GM13977 (cell line): Measurements from ENCODE around the gene TMEFF2.
"Not testable (repeated sequence)": the region's sequence is repeated elsewhere in the genome, so short reads cannot be mapped to it uniquely, and the experiment has no call there.

ENCODE experiments used
- DNase-seq: peaks from one replicate; pipeline ENCODE4 v3.0.0; 2012; ENCODE audit warnings: low spot score
- in situ Hi-C: fragments of 300-500 bp; cut with MboI; formaldehyde crosslinking; loops from one replicate; pipeline ENCODE4 v1.12.0; 2022; ENCODE audit warnings: low sequenced_read_pairs, low pct_unique_long_range_greater_than_20kb, mixed read lengths, inconsistent platforms; ENCODE audit not compliant: unreplicated experiment
- TF ChIP-seq, protein P1 (sequence below): IDR thresholded peaks from 2 replicates; pipeline ENCODE4 v1.5.1; 2012; ENCODE audit warnings: mild to moderate bottlenecking, control low read depth; ENCODE audit not compliant: insufficient read depth; ENCODE audit errors: extremely low read depth, missing control alignments

TMEFF2 gene

DNA sequence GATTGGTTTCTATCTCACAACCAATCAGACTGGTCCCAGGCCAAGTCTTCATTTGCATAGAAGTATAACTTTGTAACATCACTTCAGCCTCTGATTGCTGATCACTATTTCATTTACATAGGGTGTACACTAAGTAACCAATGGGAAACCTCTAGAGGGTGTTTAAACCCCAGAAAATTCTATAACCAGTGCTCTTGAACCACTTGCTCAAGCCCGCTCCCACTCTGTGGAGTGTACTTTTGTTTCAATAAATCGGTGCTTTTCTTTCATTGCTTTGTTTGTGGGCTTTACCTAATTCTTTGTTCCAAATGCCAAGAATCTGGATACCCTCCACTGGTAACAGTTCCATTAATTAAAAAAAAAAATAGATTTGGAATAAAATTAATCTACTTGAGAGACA is 77.0 kb downstream of the TMEFF2 start:
- in situ Hi-C loops: no loop called here
- no peak for DNase-seq
- TF ChIP-seq, protein P1, sequence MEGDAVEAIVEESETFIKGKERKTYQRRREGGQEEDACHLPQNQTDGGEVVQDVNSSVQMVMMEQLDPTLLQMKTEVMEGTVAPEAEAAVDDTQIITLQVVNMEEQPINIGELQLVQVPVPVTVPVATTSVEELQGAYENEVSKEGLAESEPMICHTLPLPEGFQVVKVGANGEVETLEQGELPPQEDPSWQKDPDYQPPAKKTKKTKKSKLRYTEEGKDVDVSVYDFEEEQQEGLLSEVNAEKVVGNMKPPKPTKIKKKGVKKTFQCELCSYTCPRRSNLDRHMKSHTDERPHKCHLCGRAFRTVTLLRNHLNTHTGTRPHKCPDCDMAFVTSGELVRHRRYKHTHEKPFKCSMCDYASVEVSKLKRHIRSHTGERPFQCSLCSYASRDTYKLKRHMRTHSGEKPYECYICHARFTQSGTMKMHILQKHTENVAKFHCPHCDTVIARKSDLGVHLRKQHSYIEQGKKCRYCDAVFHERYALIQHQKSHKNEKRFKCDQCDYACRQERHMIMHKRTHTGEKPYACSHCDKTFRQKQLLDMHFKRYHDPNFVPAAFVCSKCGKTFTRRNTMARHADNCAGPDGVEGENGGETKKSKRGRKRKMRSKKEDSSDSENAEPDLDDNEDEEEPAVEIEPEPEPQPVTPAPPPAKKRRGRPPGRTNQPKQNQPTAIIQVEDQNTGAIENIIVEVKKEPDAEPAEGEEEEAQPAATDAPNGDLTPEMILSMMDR: no peak

DNA sequence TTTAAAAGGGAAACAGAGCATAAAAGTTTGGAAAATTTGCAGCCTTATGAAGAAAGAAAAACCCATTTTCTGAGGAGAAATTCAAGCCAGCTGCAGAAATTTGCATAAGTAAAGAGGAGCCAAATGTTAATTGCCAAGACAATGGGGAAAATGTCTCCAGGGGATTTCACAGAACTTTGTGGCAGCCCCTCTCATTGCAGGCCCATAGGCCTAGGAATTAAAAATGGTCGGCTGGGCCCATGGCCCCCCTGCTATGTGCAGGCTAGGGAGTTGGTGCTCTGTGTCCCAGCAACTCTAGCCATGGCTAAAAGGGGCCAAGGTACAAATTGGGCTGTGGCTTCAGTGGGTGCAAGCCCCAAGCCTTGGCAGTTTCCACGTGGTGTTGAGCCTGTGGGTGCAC is 83.2 kb downstream of the TMEFF2 start:
- in situ Hi-C loops, DNase-seq: not testable (repeated sequence)

DNA sequence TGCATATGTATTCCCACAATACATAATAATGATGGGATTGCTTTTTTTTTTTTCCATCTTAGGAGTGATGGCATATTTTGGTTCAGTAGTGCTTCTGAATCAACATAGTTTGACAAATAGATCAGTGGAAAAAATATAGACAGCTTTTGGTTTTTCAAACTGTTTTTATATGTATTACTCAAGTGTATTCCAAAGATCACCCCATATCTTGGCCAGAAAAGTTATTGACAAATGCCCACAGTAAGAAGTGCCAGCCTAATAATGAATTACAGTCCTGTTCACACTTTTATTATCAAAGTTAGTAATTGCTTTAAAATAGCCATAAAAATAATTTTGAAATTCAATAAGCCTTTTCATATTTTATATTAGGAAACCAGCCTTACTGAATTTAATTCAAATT is 95.0 kb downstream of the TMEFF2 start:
- DNase-seq: no peak
- TF ChIP-seq, protein P1: no peak
- in situ Hi-C loops: no loop called here

DNA sequence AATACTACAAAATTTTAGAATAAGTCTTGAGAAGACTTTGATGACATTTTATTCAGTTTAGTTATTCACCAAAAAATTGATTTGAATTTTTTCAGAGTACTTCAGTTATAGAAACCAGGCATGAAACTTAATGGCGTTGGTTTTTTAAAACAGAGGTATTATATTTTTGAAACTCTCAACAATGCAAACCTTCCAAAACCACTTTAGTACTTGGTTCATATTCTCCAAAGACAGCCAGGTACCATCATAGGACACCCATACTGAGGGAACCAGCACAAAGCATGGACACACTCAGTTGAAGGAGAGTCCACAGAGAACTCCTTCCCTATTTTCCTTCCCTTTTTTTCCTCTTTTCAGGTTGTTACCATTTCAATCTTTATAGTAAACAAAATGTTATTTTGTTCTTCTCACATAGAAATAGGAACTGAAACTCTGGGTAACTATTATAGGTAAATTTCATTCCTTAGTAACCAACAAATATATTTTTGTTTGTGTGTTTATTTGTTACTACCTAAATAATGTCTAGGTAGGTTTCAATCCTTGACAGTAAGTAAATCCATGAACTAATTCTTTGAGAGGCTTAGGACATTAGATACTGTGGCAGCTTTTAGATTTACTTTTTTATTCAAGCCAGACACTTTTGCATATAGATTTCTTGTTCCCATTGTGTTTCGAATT is 95.8 kb downstream of the TMEFF2 start:
- TF ChIP-seq, protein P1: no peak
- DNase-seq: no peak
- in situ Hi-C loops: no loop called here

DNA sequence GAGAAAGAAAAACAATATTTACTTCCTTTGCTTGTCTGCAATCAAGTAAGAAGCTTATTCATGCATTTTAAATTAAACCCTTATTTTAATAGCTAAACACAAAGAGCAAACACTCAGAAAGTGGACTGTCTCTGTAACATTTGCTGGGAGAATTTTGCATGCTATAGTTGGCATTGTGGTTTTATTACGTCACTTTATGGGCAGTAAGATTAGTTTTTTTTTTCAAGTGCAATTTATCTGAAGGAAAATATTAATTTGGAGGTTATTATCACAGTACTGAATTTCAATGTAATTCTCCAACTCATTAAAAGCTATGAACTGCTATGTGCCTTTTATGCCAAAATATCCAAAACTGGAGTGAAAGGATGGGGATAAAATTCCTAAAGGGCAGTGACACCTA is 103.3 kb downstream of the TMEFF2 start:
- in situ Hi-C loops: no loop called here
- no peak for DNase-seq
- TF ChIP-seq, protein P1: no peak

DNA sequence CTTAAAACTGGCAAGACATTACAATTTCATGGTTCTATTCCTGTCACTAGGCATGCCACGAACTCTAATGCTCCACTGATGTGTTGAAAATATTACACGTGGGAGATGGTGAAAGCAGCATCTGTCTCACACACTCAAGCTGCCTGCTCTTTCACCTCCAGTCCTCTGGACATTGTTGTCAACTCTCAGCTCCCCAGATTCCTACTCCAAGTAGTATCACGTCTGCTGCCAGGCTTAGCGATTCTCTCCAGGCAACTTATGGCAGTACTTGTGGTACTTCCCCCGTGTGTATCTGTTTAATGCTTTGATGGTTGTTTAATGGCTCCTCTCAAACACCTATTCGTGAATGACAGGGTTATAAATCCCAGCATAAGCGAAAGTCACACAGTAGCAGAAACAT is 103.8 kb downstream of the TMEFF2 start:
- in situ Hi-C loops: no loop called here
- TF ChIP-seq, protein P1: no peak
- no peak for DNase-seq

DNA sequence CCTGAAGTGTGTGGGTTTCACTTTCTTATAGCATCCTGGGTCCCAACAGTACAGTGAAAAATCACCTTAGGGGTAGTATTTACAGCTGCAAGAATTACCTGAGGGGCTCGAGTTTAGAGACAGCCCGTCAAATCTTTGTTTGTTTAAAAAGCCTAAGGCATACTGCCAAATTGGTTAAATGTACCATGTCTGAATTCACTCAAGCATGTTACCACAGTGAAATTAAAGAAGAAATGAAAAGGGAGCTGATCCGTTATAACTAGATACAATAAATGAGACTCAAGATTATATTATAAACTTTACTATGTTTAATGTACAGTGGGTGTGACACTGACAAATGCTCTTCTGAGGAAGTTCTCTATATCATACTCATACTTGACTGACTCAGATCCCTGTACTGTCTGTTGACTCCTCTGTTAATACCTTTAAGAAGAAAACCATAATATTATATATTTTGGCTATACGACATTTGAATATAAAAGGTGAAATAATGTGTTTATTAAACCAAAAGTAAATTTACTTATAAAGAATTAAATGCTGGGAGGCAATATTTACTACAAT is 107.3 kb downstream of the TMEFF2 start:
- DNase-seq: no peak
- TF ChIP-seq, protein P1: no peak
- in situ Hi-C loops: no loop called here
